Fibroblast of lung (primary cell): ENCODE data around the gene YEATS4.

Experiments used
- CTCF ChIP-seq, 2 donors: IDR thresholded peaks in 1 of 2; conservative IDR thresholded peaks in 1 of 2; 1 replicate in 1 of 2; 2 replicates in 1 of 2; pipeline ENCODE4 v1.5.1; 2011 to 2012; ENCODE audit warnings: low read length in 2 of 2, control low read depth in 1 of 2, inconsistent platforms in 1 of 2, low read depth in 1 of 2, mild to moderate bottlenecking in 1 of 2
- EZH2 ChIP-seq: IDR thresholded peaks from 2 replicates; pipeline ENCODE4 v1.5.1; 2012; ENCODE audit warnings: low read length, control low read depth, mild to moderate bottlenecking; ENCODE audit errors: missing control alignments

GRCh38 chr12:69417231-69417630 lies 57.7 kb downstream of the YEATS4 start:
- no peak for TF ChIP-seq CTCF (conservative IDR thresholded peaks at IDR 0.05 in 1 of 2, IDR thresholded peaks at IDR 0.05 in 1 of 2; ENCODE audit: low read depth in 1 of 2, low read length in 2 of 2)
- TF ChIP-seq EZH2 = no peak
